ENCODE results near the gene WDR7.

DNA sequence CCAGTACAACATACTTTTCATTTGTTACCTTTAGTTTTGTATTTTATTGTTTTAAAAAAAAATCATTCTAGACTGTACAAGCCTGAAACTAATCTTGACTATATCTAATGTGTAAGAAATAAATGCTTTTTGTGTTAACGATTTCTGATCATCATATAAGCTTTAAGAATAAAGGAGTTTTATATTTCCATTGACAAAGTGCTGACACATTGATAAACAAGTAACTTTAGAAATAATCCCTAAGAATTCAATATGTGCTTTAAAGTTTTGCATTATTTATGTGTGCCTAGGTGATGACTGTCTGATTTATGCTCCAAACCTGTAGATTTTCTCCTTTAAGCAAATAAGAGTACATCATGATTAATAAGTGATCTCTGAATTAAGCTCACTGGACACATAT lies 248.5 kb downstream of the WDR7 start:
- TF ChIP-seq CTCF (conservative IDR thresholded peaks at IDR 0.05 in 1 of 2, IDR thresholded peaks at IDR 0.05 in 1 of 2; ENCODE audit: extremely low read depth in 1 of 2, insufficient read depth in 1 of 2, low read depth in 1 of 2, low read length in 2 of 2) (no peak), EZH2 (IDR thresholded peaks at IDR 0.05; ENCODE audit: borderline replicate concordance, low read length) (no peak)

All from mammary epithelial cell (primary cell).